ENCODE results near the gene ZDHHC11B. TPM values are rescaled to one million over a fixed set of nuclear protein-coding genes. Genes with fewer than 3 reads are reported as not detected.

Gene ZDHHC11B
- total and polyA plus RNA-seq, 2 donors (not counting 1 experiment from before 2014, with no cell fraction given) = 0.52 TPM; not detected in 1

- intact Hi-C loops (cut with micrococcal nuclease) = loop anchor here (2.0 kb wide), 1 partner anchor 232 kb away; no protein-coding TSS in a partner anchor
- WGBS (ENCODE audit: insufficient coverage) = 81% methylated on average over 24 of the region's 33 CpGs
- H3K27ac ChIP-seq (ENCODE audit: low read length in 2 of 2) = no peak overlapping the region
- peaks cover 0 to 11% (median 0%) of the 10 kb centered on the region in 3 donors for H3K9me3 ChIP-seq (ENCODE audit: control extremely low read depth in 1 of 3, control insufficient read depth in 2 of 3, insufficient read depth in 1 of 3, low read length in 2 of 3)
- TF ChIP-seq, protein P1, sequence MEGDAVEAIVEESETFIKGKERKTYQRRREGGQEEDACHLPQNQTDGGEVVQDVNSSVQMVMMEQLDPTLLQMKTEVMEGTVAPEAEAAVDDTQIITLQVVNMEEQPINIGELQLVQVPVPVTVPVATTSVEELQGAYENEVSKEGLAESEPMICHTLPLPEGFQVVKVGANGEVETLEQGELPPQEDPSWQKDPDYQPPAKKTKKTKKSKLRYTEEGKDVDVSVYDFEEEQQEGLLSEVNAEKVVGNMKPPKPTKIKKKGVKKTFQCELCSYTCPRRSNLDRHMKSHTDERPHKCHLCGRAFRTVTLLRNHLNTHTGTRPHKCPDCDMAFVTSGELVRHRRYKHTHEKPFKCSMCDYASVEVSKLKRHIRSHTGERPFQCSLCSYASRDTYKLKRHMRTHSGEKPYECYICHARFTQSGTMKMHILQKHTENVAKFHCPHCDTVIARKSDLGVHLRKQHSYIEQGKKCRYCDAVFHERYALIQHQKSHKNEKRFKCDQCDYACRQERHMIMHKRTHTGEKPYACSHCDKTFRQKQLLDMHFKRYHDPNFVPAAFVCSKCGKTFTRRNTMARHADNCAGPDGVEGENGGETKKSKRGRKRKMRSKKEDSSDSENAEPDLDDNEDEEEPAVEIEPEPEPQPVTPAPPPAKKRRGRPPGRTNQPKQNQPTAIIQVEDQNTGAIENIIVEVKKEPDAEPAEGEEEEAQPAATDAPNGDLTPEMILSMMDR (IDR thresholded peaks at IDR 0.05) = no peak
- no peak for TF ChIP-seq EZH2 (IDR thresholded peaks at IDR 0.05; ENCODE audit: borderline replicate concordance, insufficient read depth, low read depth, low read length, poor library complexity, severe bottlenecking)
- Mint-ChIP-seq H3K27ac (no peak overlapping the region), H3K4me1 (peaks cover 12% of the 10 kb centered on the region), H3K27me3 (peaks cover 5% of the 10 kb centered on the region), H3K9me3 (ENCODE audit: insufficient read depth) (no peaks in the 10 kb centered on the region), H3K4me3 (no peak overlapping the region)
- no peaks in the 10 kb centered on the region for H3K79me2 ChIP-seq (ENCODE audit: control insufficient read depth, insufficient read depth, low read length)
- DNase-seq (no peak), ATAC-seq (ENCODE audit: low read depth) (no peak)
- no peaks in the 10 kb centered on the region for H3K36me3 ChIP-seq (replicated peaks in 1 of 2; ENCODE audit: control extremely low read depth in 1 of 2, control insufficient read depth in 1 of 2, extremely low read depth in 1 of 2, insufficient read depth in 2 of 2, low read length in 1 of 2)
- H3K4me3 ChIP-seq (ENCODE audit: control extremely low read depth in 1 of 5, extremely low read depth in 1 of 5, insufficient read depth in 1 of 5, low read depth in 2 of 5, low read length in 4 of 5) = no peak overlapping the region
- H4K20me1 ChIP-seq (ENCODE audit: control insufficient read depth, insufficient read depth, low read length, poor library complexity, severe bottlenecking) = no peaks in the 10 kb centered on the region
- H3K9ac ChIP-seq (ENCODE audit: low read length) = no peak overlapping the region
- H3K4me2 ChIP-seq (replicated peaks; ENCODE audit: low read depth, low read length, poor library complexity, severe bottlenecking) = no peak overlapping the region
- H3K4me1 ChIP-seq (ENCODE audit: control insufficient read depth in 2 of 2, insufficient read depth in 2 of 2, low read length in 2 of 2) = peaks cover 22 to 23% of the 10 kb centered on the region in 2 donors
- CTCF ChIA-PET = interaction anchor here (5.3 kb wide), 1 partner anchor 232 kb away, joined by 63 read pairs; no protein-coding TSS in a partner anchor
- peaks cover 0 to 35% (median 5%) of the 10 kb centered on the region in 4 experiments for H3K27me3 ChIP-seq (replicated peaks in 1 of 4; ENCODE audit: control extremely low read depth in 1 of 4, control insufficient read depth in 3 of 4, insufficient read depth in 4 of 4, low read length in 3 of 4)
- POLR2A ChIA-PET = no interaction called here
- H2AFZ ChIP-seq (ENCODE audit: insufficient read depth, low read depth, low read length, poor library complexity, severe bottlenecking) = no peak overlapping the region
These were observed 113.9 kb downstream of the ZDHHC11B start for GRCh38 chr5:670396-671270.
